ENCODE data around the gene PKNOX2.

Gene PKNOX2

GRCh38 chr11:125239585-125240560, 75.3 kb downstream of the PKNOX2 start:
- no peak for FAIRE-seq

GRCh38 chr11:125241104-125241503, 76.6 kb downstream of the PKNOX2 start:
- no peak for FAIRE-seq

- FAIRE-seq = no peak
These were observed 77.7 kb downstream of the PKNOX2 start for GRCh38 chr11:125242141-125242775.

GRCh38 chr11:125244166-125244565, 79.6 kb downstream of the PKNOX2 start:
- FAIRE-seq = no peak

GRCh38 chr11:125245299-125245698, 80.7 kb downstream of the PKNOX2 start:
- no peak for FAIRE-seq

GRCh38 chr11:125247431-125247830, 82.9 kb downstream of the PKNOX2 start:
- no peak for FAIRE-seq

GRCh38 chr11:125250318-125251213, 86.0 kb downstream of the PKNOX2 start:
- FAIRE-seq = no peak

- FAIRE-seq = no peak
These were observed 86.6 kb downstream of the PKNOX2 start for GRCh38 chr11:125251214-125251545.

- FAIRE-seq = no peak
These were observed 87.4 kb downstream of the PKNOX2 start for GRCh38 chr11:125251956-125252355.

GRCh38 chr11:125253289-125253688, 88.7 kb downstream of the PKNOX2 start:
- FAIRE-seq = no peak

- FAIRE-seq = no peak
These were observed 89.4 kb downstream of the PKNOX2 start for GRCh38 chr11:125253795-125254525.

- FAIRE-seq = no peak
These were observed 92.1 kb downstream of the PKNOX2 start for GRCh38 chr11:125256541-125257189.

GRCh38 chr11:125257190-125257579, 92.6 kb downstream of the PKNOX2 start:
- FAIRE-seq = no peak

GRCh38 chr11:125257751-125258150, 93.2 kb downstream of the PKNOX2 start:
- no peak for FAIRE-seq

GRCh38 chr11:125258291-125259032, 93.9 kb downstream of the PKNOX2 start:
- FAIRE-seq = no peak

GRCh38 chr11:125261588-125261987, 97.0 kb downstream of the PKNOX2 start:
- FAIRE-seq = no peak

- FAIRE-seq = no peak
These were observed 97.8 kb downstream of the PKNOX2 start for GRCh38 chr11:125262194-125262829.

GRCh38 chr11:125262830-125263218, 98.3 kb downstream of the PKNOX2 start:
- FAIRE-seq = no peak

- no peak for FAIRE-seq
These were observed 98.8 kb downstream of the PKNOX2 start for GRCh38 chr11:125263268-125263790.

Measured in A204.1 (cell line).